Trophoblast cell (in vitro differentiated cells and primary cell): Measurements from ENCODE around the gene STRA6.

Source experiments
- DNase-seq, 2 donors: peaks; one replicate each; pipeline ENCODE4 v3.0.0-alpha.2; 2016
- H2AFZ ChIP-seq: 2 replicates; pipeline ENCODE4 v1.6.1; 2013; ENCODE audit warnings: low read length, moderate library complexity, mild to moderate bottlenecking; ENCODE audit not compliant: insufficient read depth, poor library complexity
- H2AK5ac ChIP-seq: 2 replicates; pipeline ENCODE4 v1.6.1; 2013; ENCODE audit warnings: mild to moderate bottlenecking, low read length
- H2BK120ac ChIP-seq: 2 replicates; pipeline ENCODE4 v1.6.1; 2013; ENCODE audit warnings: low read length, mild to moderate bottlenecking, moderate library complexity; ENCODE audit not compliant: insufficient read depth, poor library complexity
- H2BK12ac ChIP-seq: 2 replicates; pipeline ENCODE4 v1.6.1; 2013; ENCODE audit warnings: mild to moderate bottlenecking, low read length, moderate library complexity
- H2BK5ac ChIP-seq: 2 replicates; pipeline ENCODE4 v1.6.1; 2013; ENCODE audit warnings: low read length, low read depth, moderate library complexity, mild to moderate bottlenecking; ENCODE audit not compliant: poor library complexity
- H3K14ac ChIP-seq: 2 replicates; pipeline ENCODE4 v1.6.1; 2013; ENCODE audit warnings: mild to moderate bottlenecking, low read length
- H3K18ac ChIP-seq: 2 replicates; pipeline ENCODE4 v1.6.1; 2013; ENCODE audit warnings: mild to moderate bottlenecking, low read length
- H3K23ac ChIP-seq: 2 replicates; pipeline ENCODE4 v1.6.1; 2013; ENCODE audit warnings: low read length
- H3K27ac ChIP-seq: 2 replicates; pipeline ENCODE4 v1.5.1; 2013; ENCODE audit warnings: low read depth, mild to moderate bottlenecking, inconsistent platforms, low read length, moderate library complexity
- H3K27me3 ChIP-seq: 2 replicates; pipeline ENCODE4 v1.6.1; 2013; ENCODE audit warnings: inconsistent platforms, mild to moderate bottlenecking, low read length, moderate library complexity; ENCODE audit not compliant: insufficient read depth
- H3K36me3 ChIP-seq, 2 experiments: 1 replicate in 1 of 2; 2 replicates in 1 of 2; pipeline ENCODE4 v1.6.1; 2013; ENCODE audit warnings: low read length in 2 of 2, mild to moderate bottlenecking in 2 of 2, moderate library complexity in 1 of 2; ENCODE audit not compliant: insufficient read depth in 2 of 2, control insufficient read depth in 1 of 2
- H3K4ac ChIP-seq: 2 replicates; pipeline ENCODE4 v1.6.1; 2013; ENCODE audit warnings: low read depth, mild to moderate bottlenecking, low read length, moderate library complexity
- H3K4me1 ChIP-seq, 2 experiments: 1 replicate in 1 of 2; 2 replicates in 1 of 2; pipeline ENCODE4 v1.6.1; 2013; ENCODE audit warnings: low read length in 2 of 2, mild to moderate bottlenecking in 2 of 2, moderate library complexity in 1 of 2; ENCODE audit not compliant: insufficient read depth in 2 of 2, control insufficient read depth in 1 of 2
- H3K4me2 ChIP-seq: 2 replicates; pipeline ENCODE4 v1.6.1; 2013; ENCODE audit warnings: inconsistent platforms, mild to moderate bottlenecking, low read length, moderate library complexity
- H3K4me3 ChIP-seq: 2 replicates; pipeline ENCODE4 v1.5.1; 2013; ENCODE audit warnings: mild to moderate bottlenecking, low read depth, low read length, inconsistent platforms
- H3K79me1 ChIP-seq: one replicate; pipeline ENCODE4 v1.6.1; 2013; ENCODE audit warnings: low read length
- H3K79me2 ChIP-seq: 2 replicates; pipeline ENCODE4 v1.6.1; 2013; ENCODE audit warnings: low read length, mild to moderate bottlenecking; ENCODE audit not compliant: control insufficient read depth, insufficient read depth, poor library complexity
- H3K9ac ChIP-seq: 2 replicates; pipeline ENCODE4 v1.6.1; 2013; ENCODE audit warnings: mild to moderate bottlenecking, low read length
- H3K9me3 ChIP-seq: 2 replicates; pipeline ENCODE4 v1.6.1; 2013; ENCODE audit warnings: low read depth, mild to moderate bottlenecking, control low read depth, inconsistent platforms, low read length; ENCODE audit not compliant: insufficient read depth
- H4K12ac ChIP-seq: 2 replicates; pipeline ENCODE4 v1.6.1; 2013; ENCODE audit warnings: low read depth, mild to moderate bottlenecking, low read length, moderate library complexity
- H4K8ac ChIP-seq: 2 replicates; pipeline ENCODE4 v1.6.1; 2013; ENCODE audit warnings: low read depth, mild to moderate bottlenecking, low read length, moderate library complexity
- H4K91ac ChIP-seq: one replicate; pipeline ENCODE4 v1.6.1; 2013; ENCODE audit warnings: low read depth, mild to moderate bottlenecking, low read length, moderate library complexity
- WGBS: extraction: QIAGEN DNeasy Blood & Tissue Kit; methylation state at CpG from one replicate; pipeline ENCODE4 v1.1.7; 2013; ENCODE audit warnings: missing lambda C conversion rate; ENCODE audit not compliant: insufficient read length, insufficient coverage; ENCODE audit errors: extremely low coverage; 5-methylcytosine and 5-hydroxymethylcytosine counted together

STRA6 gene

GRCh38 chr15:74193299-74193718 is 9.3 kb downstream of the STRA6 start:
- Histone ChIP-seq H2AFZ (no peak overlapping the region), H3K23ac (no peak overlapping the region), H4K12ac (no peak overlapping the region), H3K9me3 (peaks cover 3% of the 10 kb centered on the region), H3K9ac (no peak overlapping the region), H3K4me2 (no peak overlapping the region), H3K79me2 (no peaks in the 10 kb centered on the region), H3K27me3 (no peaks in the 10 kb centered on the region), H2BK120ac (no peak overlapping the region), H4K8ac (no peak overlapping the region), H3K4me1 (peaks cover 8 to 9% of the 10 kb centered on the region in 2 experiments), H3K4ac (no peak overlapping the region), H3K36me3 (no peaks in the 10 kb centered on the region), H2AK5ac (no peak overlapping the region), H2BK5ac (no peak overlapping the region), H3K4me3 (no peak overlapping the region), H3K79me1 (peaks cover 4% of the 10 kb centered on the region), H3K18ac (no peak overlapping the region), H3K14ac (no peak overlapping the region), H3K27ac (no peak overlapping the region), H4K91ac (no peak overlapping the region), H2BK12ac (no peak overlapping the region)
- DNase-seq: peak in 1 of 2 donors; percentile 5
- WGBS: no CpG with 5 or more reads among the region's 4 CpGs

GRCh38 chr15:74192751-74193150 is 9.8 kb downstream of the STRA6 start:
- H2BK5ac ChIP-seq: no peak overlapping the region
- no peak overlapping the region for H3K14ac ChIP-seq
- H3K4ac ChIP-seq: no peak overlapping the region
- H2AK5ac ChIP-seq: no peak overlapping the region
- DNase-seq: no peak
- no peaks in the 10 kb centered on the region for H3K27me3 ChIP-seq
- no peak overlapping the region for H3K9ac ChIP-seq
- peaks cover 4% of the 10 kb centered on the region for H3K79me1 ChIP-seq
- no peaks in the 10 kb centered on the region for H3K36me3 ChIP-seq
- H2AFZ ChIP-seq: no peak overlapping the region
- H4K12ac ChIP-seq: no peak overlapping the region
- H3K4me3 ChIP-seq: no peak overlapping the region
- H2BK120ac ChIP-seq: no peak overlapping the region
- no peak overlapping the region for H4K91ac ChIP-seq
- H3K4me1 ChIP-seq: peaks cover 8 to 9% of the 10 kb centered on the region in 2 experiments
- no peaks in the 10 kb centered on the region for H3K79me2 ChIP-seq
- no peak overlapping the region for H3K18ac ChIP-seq
- peaks cover 3% of the 10 kb centered on the region for H3K9me3 ChIP-seq
- WGBS: 100% methylated on average over 1 of the region's 5 CpGs
- H3K4me2 ChIP-seq: no peak overlapping the region
- H2BK12ac ChIP-seq: no peak overlapping the region
- H3K23ac ChIP-seq: no peak overlapping the region
- no peak overlapping the region for H4K8ac ChIP-seq
- H3K27ac ChIP-seq: no peak overlapping the region

GRCh38 chr15:74191798-74192197 is 10.8 kb downstream of the STRA6 start:
- Histone ChIP-seq H3K9ac (no peak overlapping the region), H2BK120ac (no peak overlapping the region), H2BK5ac (peak overlapping the region; percentile 20), H3K27me3 (no peaks in the 10 kb centered on the region), H3K36me3 (no peaks in the 10 kb centered on the region), H3K4me2 (no peak overlapping the region), H4K12ac (no peak overlapping the region), H3K18ac (no peak overlapping the region), H3K14ac (no peak overlapping the region), H3K23ac (no peak overlapping the region), H4K91ac (no peak overlapping the region), H2AFZ (no peak overlapping the region), H3K4ac (no peak overlapping the region), H3K79me2 (no peaks in the 10 kb centered on the region), H4K8ac (no peak overlapping the region), H3K4me3 (no peak overlapping the region), H3K79me1 (peaks cover 4% of the 10 kb centered on the region), H3K9me3 (peaks cover 3% of the 10 kb centered on the region), H3K4me1 (peaks cover 8 to 9% of the 10 kb centered on the region in 2 experiments), H3K27ac (no peak overlapping the region), H2BK12ac (no peak overlapping the region), H2AK5ac (no peak overlapping the region)
- WGBS: no CpG with 5 or more reads among the region's 3 CpGs
- peak; percentile 64 to 69 for DNase-seq

GRCh38 chr15:74188216-74188615 is 14.4 kb downstream of the STRA6 start:
- no peak overlapping the region for H3K9ac ChIP-seq
- H4K91ac ChIP-seq: no peak overlapping the region
- H3K9me3 ChIP-seq: peaks cover 3% of the 10 kb centered on the region
- H2BK12ac ChIP-seq: no peak overlapping the region
- no peak for DNase-seq
- no peak overlapping the region for H3K4ac ChIP-seq
- no peak overlapping the region for H3K23ac ChIP-seq
- no peak overlapping the region for H2AFZ ChIP-seq
- H3K4me3 ChIP-seq: no peak overlapping the region
- no peak overlapping the region for H2BK5ac ChIP-seq
- H4K12ac ChIP-seq: no peak overlapping the region
- H3K4me1 ChIP-seq: peaks cover 8 to 9% of the 10 kb centered on the region in 2 experiments
- H3K27ac ChIP-seq: no peak overlapping the region
- H2BK120ac ChIP-seq: no peak overlapping the region
- H4K8ac ChIP-seq: no peak overlapping the region
- H3K18ac ChIP-seq: no peak overlapping the region
- no peaks in the 10 kb centered on the region for H3K79me2 ChIP-seq
- H3K79me1 ChIP-seq: peaks cover 4% of the 10 kb centered on the region
- no peaks in the 10 kb centered on the region for H3K36me3 ChIP-seq
- H3K4me2 ChIP-seq: no peak overlapping the region
- H3K27me3 ChIP-seq: no peaks in the 10 kb centered on the region
- H3K14ac ChIP-seq: no peak overlapping the region
- no CpG with 5 or more reads among the region's 11 CpGs for WGBS
- H2AK5ac ChIP-seq: no peak overlapping the region
